GM19372 (cell line): ENCODE measurements around the gene RND1.
"Not testable (repeated sequence)": the region's sequence is repeated elsewhere in the genome, so short reads cannot be mapped to it uniquely, and the experiment has no call there.

Source experiments
- ATAC-seq: cut with Tn5 transposase; IDR thresholded peaks from one replicate; pipeline ENCODE4 v1.9.1; 2021; ENCODE audit warnings: mild to moderate bottlenecking, low read depth, moderate library complexity; ENCODE audit not compliant: unreplicated experiment

RND1 gene

DNA sequence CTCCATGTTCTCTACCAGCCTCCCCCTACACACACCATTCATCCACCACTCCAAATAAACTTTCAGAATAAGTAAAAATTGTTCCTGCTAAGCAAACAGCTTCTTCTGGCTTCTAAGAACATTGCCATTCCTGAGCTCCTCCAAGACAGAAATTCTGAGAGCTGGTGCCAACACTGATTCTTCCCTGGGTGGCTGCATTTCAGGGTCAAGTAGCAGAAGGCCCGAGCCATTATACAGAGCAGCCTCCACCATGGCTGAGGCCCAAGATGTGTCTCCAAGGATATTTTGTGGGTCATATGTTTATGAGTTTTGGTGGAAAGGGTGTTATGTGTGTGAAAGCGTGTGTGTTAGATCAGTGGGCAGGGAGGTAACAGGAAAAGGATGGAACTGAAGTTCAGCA, 3.5 kb upstream of the RND1 start:
- ATAC-seq: no peak

GRCh38 chr12:48868451-48868850, 2.8 kb upstream of the RND1 start:
- no peak for ATAC-seq

DNA sequence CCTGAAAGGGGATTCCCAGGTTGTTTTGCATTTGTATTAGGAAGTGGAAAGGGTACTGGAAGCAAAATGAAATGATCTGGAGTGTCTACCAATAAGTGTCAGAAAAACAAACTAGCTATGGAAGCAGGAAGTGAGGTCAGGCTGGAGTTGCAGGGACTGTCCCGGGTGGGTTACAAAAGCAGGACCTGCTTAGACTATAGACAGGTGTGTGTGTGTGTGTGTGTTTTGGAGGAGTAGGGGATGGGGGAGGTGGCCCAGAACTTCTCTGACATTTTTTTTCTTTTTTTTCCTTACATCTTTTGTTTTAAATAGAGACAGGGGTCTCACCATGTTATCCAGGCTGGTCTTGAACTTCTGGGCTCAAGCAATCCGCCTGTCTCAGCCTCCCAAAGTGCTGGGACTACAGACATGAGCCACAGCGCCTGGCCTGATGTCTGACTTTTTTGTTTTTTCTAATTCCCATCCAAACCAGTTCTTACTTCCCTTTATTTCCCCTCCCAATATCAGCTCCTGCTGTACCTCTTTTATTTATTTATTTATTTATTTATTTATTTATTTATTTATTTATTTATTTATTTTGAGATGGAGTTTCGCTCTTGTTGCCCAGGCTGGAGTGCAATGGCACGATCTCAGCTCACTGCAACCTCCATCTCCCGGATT, 512 bp upstream of the RND1 start:
- peak; percentile 40 for ATAC-seq

DNA sequence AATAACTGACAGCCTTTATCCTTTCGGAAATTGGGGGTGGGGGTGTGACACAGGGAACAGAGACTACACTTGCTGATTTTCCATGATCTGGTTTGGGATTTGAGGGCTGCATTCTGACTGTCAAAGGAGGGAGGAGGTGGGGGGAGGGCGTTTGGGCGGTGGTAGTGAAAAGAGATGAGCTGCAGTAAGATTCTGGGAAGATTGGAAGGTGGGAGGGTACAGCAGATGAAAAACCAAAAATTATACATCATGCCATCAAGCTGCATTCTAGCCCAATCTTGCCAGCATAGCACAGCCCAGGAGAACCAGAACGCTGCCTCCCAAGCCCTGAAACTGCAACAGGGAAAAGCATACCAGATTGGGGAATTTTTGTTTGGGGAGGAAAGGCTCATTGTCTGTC, 2.4 kb downstream of the RND1 start:
- ATAC-seq: no peak

DNA sequence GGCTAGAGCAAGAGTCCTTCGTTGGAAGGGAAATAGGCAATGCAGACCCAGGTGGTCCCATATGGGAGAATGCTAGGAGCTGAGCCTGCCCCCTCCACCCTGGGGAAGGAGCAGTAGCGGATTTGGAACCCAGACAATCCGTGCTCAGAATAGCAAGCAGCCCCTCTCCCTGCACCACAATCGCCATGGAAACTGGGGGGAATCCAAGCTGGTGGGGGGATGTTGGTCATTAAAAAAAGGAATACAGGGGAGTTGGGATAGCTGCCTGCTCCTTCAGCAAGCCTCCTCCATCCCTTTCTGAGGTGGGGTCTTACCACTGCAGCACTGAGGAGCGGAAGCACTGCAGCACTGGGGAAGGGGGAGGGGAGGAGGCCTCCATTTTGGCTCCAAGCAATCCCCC, 2.9 kb downstream of the RND1 start:
- no peak for ATAC-seq

- no peak for ATAC-seq
These were observed 4.6 kb downstream of the RND1 start for GRCh38 chr12:48861111-48861510.

- ATAC-seq: not testable (repeated sequence)
These were observed 5.4 kb downstream of the RND1 start for GRCh38 chr12:48860236-48860635.

DNA sequence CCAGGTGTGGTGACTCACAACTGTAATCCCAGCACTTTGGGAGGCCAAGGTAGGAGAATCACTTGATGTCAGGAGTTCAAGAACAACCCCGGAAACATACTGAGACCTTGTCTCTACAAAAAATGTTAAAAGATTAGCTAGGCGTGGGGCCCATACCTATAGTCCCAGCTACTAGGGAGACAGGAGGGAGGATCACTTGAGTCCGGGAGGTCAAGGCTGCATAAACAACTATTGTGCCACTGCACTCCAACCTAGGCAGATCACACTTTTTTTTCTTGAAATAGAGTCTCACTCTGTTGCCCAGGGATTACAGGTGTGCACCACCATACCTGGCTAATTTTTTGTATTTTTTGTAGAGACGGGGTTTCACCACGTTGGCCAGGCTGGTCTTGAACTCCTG, 6.1 kb downstream of the RND1 start:
- ATAC-seq: no peak

- ATAC-seq: no peak
These were observed 7.6 kb downstream of the RND1 start for GRCh38 chr12:48858043-48858442.

DNA sequence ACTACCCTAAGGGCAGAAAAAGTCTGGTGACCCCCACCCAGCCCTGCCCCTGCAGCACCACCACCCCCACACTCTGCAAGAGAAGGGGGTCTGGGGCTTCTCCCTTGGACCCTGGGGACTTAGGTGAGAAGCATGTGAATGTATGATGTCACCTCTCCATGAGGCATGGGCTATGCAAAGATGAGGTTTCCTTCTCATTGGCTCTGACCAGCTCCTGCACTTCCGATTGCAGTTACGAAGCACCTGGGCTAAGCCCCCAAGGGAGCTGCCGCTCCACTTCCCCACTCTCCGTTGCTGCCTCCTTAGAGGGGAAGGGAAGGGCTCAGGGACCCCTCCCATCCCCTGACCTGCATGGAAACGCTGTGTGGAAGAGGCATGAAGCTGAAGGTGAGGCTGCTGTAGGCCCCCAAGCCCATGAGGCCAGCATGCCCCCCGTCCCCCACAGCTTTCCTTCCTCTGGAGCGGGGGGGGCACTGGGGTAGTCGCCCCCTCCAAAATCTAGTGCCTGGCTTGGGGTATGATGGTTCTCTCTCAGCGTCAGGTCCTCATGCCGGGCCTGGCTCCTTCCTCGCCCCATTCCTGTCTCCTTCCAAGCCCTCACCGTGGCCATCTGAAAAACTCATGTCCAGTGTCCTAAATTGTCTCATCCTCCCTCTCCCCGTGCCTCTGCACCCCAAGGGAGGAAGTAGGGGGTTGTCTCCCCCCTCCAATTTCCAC, 8.2 kb downstream of the RND1 start:
- ATAC-seq: no peak

GRCh38 chr12:48856379-48856778, 9.3 kb downstream of the RND1 start:
- ATAC-seq: no peak

GRCh38 chr12:48854932-48855331, 10.7 kb downstream of the RND1 start:
- ATAC-seq: not testable (repeated sequence)

DNA sequence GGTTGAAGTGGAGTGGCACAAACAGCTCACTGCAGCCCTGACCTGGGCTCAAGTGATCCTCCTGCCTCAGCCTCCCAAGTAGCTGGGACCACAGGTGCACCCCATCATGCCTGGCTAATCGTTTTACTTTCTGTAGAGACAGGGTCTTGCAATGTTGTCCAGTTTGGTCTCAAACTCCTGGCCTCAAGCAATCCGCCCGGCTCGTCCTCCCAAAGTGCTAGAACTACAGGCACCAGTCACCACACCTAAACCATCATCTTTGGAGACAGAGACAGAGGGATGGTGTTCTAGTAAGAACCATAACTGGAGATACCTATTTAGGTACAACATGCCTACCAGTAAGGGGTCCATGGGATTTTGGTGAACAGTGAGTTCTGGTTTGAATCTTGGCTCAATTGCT, 11.2 kb downstream of the RND1 start:
- ATAC-seq: no peak

DNA sequence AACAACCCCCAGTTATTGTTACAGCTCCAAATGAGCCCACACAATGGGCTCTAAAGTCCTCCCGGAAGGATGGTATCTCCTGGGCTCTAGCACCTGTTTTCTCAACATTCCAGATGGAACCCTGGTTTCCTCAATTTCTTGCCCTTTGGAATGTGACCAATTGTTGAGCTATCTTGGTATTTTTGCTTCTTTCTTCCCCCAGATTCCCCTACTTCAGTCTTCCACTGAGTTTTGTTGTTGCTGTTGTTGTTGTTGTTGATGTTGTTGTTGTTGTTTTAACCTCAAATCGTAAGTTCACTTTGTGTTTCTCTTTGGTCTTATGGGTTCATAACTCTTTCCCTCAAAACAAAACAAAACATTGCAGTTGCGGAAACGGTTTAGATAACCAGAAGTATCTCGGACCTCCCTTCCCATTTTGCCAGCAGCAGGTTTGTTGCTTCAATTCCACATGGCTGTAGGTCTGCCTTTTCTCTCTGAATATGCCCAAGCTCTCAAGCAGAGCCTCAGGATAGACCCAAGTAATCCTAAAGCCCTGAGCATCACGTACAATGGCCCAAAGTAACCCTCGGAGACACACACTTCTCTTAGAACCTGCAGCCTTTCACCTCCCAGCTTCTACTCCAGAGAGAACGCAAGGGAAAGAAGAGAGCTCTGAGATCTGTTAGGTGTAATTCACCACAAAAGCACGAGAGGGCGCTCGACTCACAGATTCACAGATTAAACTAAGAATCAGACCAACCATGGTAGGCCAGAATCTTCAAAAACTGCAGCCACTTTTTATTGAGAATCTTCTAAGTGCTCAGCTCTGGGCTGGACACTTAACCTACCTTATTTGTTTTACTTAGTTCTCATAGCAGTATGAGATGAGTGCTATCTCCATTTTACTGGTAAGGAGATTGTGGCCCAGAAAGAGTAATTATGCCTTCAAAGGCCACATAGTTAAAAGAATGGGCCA, 12.7 kb downstream of the RND1 start:
- peak; percentile 40 for ATAC-seq

DNA sequence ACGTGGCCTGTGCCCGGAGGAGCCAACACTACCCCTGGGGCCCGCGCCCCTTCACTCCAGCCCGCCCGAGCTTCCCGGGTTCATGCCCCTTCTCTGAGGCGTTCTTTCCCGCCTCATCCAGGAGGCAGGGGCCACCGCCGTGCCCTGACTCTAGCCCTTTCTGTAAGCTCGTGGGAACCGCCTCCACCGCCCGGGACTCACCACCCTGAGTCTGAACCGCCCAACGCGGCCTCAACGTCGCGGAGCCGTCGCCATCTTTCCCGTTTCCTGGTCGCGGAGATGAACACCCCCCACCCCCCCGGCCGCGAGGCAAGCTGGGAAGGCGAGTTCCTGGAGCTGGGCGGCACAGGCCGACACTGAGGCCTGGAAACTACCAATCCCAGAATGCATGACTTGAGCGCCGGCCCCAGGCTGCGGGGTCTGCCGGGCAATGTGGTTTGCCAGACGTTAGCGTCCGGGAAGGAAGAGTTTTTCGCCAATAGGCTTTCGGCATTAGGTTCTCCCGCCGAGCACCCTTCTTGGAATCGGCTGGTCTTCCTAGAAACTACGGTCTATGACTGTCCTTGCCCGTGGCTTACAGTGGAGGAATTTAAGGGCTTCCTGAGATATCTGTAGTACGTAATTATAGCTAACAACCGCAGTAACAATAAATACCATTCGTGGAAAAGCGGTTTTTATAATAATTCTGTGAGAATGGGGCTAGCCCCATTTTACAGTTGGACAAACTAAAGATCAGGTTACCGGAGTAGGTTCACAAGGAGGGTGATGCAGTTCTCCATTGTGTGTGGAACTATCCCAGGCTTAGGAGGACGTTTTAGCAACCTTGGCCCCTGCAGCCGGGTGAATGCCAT, 13.6 kb downstream of the RND1 start, which contains the start of gene DDX23:
DDX23 (minus strand) TSS at position 281 of the 851 bp plus-strand sequence. CDS start 6,381 bp downstream, outside the sequence.
- peak; percentile 90 for ATAC-seq

DNA sequence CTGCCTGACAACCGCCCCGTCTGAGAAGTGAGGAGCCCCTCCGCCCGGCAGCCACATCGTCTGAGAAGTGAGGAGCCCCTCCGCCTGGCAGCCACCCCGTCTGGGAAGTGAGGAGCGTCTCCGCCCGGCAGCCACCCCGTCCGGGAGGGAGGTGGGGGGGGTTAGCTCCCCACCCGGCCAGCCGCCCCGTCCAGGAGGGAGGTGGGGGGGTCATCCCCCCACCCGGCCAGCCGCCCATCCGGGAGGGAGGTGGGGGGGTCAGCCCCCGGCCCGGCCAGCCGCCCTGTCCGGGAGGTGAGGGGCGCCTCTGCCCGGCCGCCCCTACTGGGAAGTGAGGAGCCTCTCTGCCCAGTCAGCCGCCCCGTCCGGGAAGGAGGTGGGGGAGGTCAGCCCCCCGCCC, 23.6 kb downstream of the RND1 start:
- ATAC-seq: not testable (repeated sequence)

DNA sequence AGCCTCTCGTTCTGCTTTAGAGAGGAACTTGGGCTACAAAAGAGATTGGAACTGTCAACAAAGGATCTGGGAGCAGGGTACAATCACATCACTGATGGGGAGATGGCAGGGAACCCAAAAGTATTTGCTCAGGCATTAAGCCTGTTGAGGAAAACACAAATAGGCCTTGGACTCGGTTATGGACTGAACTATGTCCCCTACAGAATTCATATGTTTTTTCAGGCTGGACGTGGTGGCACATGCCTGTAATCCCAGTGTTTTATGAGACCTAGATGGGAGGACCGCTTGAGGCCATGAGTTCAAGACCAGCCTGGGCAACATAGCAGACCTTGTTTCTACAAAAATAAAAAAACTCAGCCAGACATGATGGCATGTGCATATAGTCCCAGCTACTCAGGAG, 27.6 kb downstream of the RND1 start:
- no peak for ATAC-seq

- ATAC-seq: no peak
These were observed 33.2 kb downstream of the RND1 start for GRCh38 chr12:48832321-48833060.

- no peak for ATAC-seq
These were observed 34.4 kb downstream of the RND1 start for GRCh38 chr12:48831257-48831656.
